HCT116 (cell line): Measurements from ENCODE around the gene RABEPK. TPM values are rescaled to one million over a fixed set of nuclear protein-coding genes. Genes with fewer than 3 reads are reported as not detected.

Experiments
- ATAC-seq: fragments of 200-7000 bp; cut with Tn5 transposase; 2 replicates; pipeline ENCODE4 v1.9.1; 2020; ENCODE audit warnings: mild to moderate bottlenecking, moderate library complexity
- BruUV-seq: library from RNA; stranded (reverse); fragments of 400-500 nt; replicated peaks from 2 replicates; lab custom pipeline; 2021; lab: Mats Ljungman, UMichigan
- CTCF ChIA-PET: fragments of 300-600 bp; sonication (Branson Sonifier 250); formaldehyde crosslinking; loops from one replicate; lab custom pipeline; 2021; ENCODE audit warnings: antibody characterized with exemption; lab: Charles Lee
- POLR2A ChIA-PET: fragments of 300-600, 350-600 bp; sonication (Branson Sonifier 250); formaldehyde crosslinking; loops from one replicate; lab custom pipeline; 2021; ENCODE audit warnings: antibody characterized with exemption; lab: Charles Lee
- RAD21 ChIA-PET, 2 experiments: fragments of 300-600 bp; sonication (Branson Sonifier 250); formaldehyde crosslinking; loops; one replicate each; lab custom pipeline; 2023; ENCODE audit warnings: low total read pairs in 2 of 2; ENCODE audit not compliant: uncharacterized antibody in 2 of 2, unreplicated experiment in 2 of 2, low non-redundant PET in 1 of 2; lab: Charles Lee
- DNase-seq: peaks from one replicate; pipeline ENCODE4 v3.0.0-alpha.2; 2010; ENCODE audit warnings: low read depth, low spot score
- H2AFZ ChIP-seq: fragments of 200-600 bp; shearing (Covaris generic), sonication (generic); 2 replicates; pipeline ENCODE4 v1.6.1; 2017; ENCODE audit warnings: low read depth, mixed run types, mixed read lengths, antibody characterized with exemption, low read length; ENCODE audit not compliant: poor library complexity, severe bottlenecking
- H3K27ac ChIP-seq: 2 replicates; pipeline ENCODE4 v1.5.1; 2012; ENCODE audit warnings: low read depth, low read length
- H3K27me3 ChIP-seq: fragments of 200-600 bp; sonication (generic); 2 replicates; pipeline ENCODE4 v1.6.1; 2016; ENCODE audit warnings: mixed run types, low read length, mixed read lengths; ENCODE audit not compliant: insufficient read depth
- H3K36me3 ChIP-seq, 2 experiments: fragments of 200-500 bp in 1 of 2; fragments of 200-600 bp in 1 of 2; sonication (Bioruptor generic) in 1 of 2; sonication (generic) in 1 of 2; 2 replicates each; pipeline versions ENCODE4 v1.5.1 to v1.6.1; 2014 to 2016; ENCODE audit warnings: low read length in 2 of 2, inconsistent platforms in 1 of 2, mixed read lengths in 1 of 2, mixed run types in 1 of 2; ENCODE audit not compliant: insufficient read depth in 2 of 2, control insufficient read depth in 1 of 2
- H3K4me1 ChIP-seq, 2 experiments: fragments of 200-600 bp in 1 of 2; sonication (generic) in 1 of 2; 2 replicates each; pipeline versions ENCODE4 v1.5.1 to v1.6.1; 2012 to 2017; ENCODE audit warnings: low read length in 2 of 2, inconsistent platforms in 1 of 2, mild to moderate bottlenecking in 1 of 2, mixed read lengths in 1 of 2, mixed run types in 1 of 2, moderate library complexity in 1 of 2; ENCODE audit not compliant: insufficient read depth in 2 of 2, control insufficient read depth in 1 of 2
- H3K4me2 ChIP-seq: fragments of 200-600 bp; sonication (generic); 2 replicates; pipeline ENCODE4 v1.6.1; 2017; ENCODE audit warnings: mixed run types, low read length, mixed read lengths
- H3K4me3 ChIP-seq, 2 experiments: fragments of 200-600 bp in 1 of 2; sonication (generic) in 1 of 2; replicated peaks in 1 of 2; 2 replicates each; pipeline ENCODE4 v1.5.1; 2011 to 2016; ENCODE audit warnings: low read length in 2 of 2, control low read depth in 1 of 2, low read depth in 1 of 2, mild to moderate bottlenecking in 1 of 2, mixed read lengths in 1 of 2, mixed run types in 1 of 2
- H3K79me2 ChIP-seq: fragments of 200-600 bp; sonication (generic); 2 replicates; pipeline ENCODE4 v1.6.1; 2017; ENCODE audit warnings: mild to moderate bottlenecking, mixed run types, low read length, moderate library complexity, mixed read lengths; ENCODE audit not compliant: insufficient read depth
- H3K9ac ChIP-seq: fragments of 200-600 bp; sonication (generic); 2 replicates; pipeline ENCODE4 v1.6.1; 2016; ENCODE audit warnings: low read length, mixed read lengths
- H3K9me2 ChIP-seq: fragments of 200-600 bp; sonication (generic), shearing (Covaris generic); 2 replicates; pipeline ENCODE4 v1.6.1; 2017; ENCODE audit warnings: mixed run types, mild to moderate bottlenecking, moderate library complexity; ENCODE audit not compliant: insufficient read depth
- H3K9me3 ChIP-seq, 2 experiments: fragments of 200-500 bp in 1 of 2; fragments of 200-600 bp in 1 of 2; sonication (Bioruptor generic) in 1 of 2; sonication (generic) in 1 of 2; 2 replicates each; pipeline ENCODE4 v1.6.1; 2014 to 2017; ENCODE audit warnings: low read length in 2 of 2, mixed read lengths in 2 of 2, inconsistent platforms in 1 of 2, low read depth in 1 of 2, mild to moderate bottlenecking in 1 of 2, mixed run types in 1 of 2, moderate library complexity in 1 of 2; ENCODE audit not compliant: control insufficient read depth in 1 of 2, insufficient read depth in 1 of 2
- H4K20me1 ChIP-seq: fragments of 200-600 bp; sonication (generic), shearing (Covaris generic); 2 replicates; pipeline ENCODE4 v1.6.1; 2017; ENCODE audit warnings: mixed run types, mild to moderate bottlenecking, moderate library complexity; ENCODE audit not compliant: insufficient read depth
- REST ChIP-seq: IDR thresholded peaks from 2 replicates; pipeline ENCODE4 v1.6.1; 2012; ENCODE audit warnings: low read depth
- TCF7L2 ChIP-seq: IDR thresholded peaks from 2 replicates; pipeline ENCODE4 v1.7.0; 2011; ENCODE audit warnings: borderline replicate concordance, inconsistent platforms; ENCODE audit not compliant: insufficient read depth, insufficient read length; ENCODE audit errors: extremely low read depth
- ZFX ChIP-seq: fragments of 450-650 bp; IDR thresholded peaks from 2 replicates; pipeline ENCODE4 v1.6.1; 2017
- intact Hi-C: fragments of 100-400 bp; cut with micrococcal nuclease; formaldehyde crosslinking; loops from 2 replicates; pipeline ENCODE4 v1.10.0; 2022
- total RNA-seq: library from RNA; stranded (reverse); gene quantifications from one replicate; pipeline ENCODE4 v1.2.1, GENCODE V29; 2021; ENCODE audit not compliant: unreplicated experiment

The RABEPK gene
- total RNA-seq, 1 experiment from 2014 or later, result 48.3 TPM

GRCh38 chr9:125277411-125277810, 77.1 kb downstream of the RABEPK start (continued):
- TF ChIP-seq REST (no peak), ZFX (no peak)

- Histone ChIP-seq H3K4me2 (no peak overlapping the region), H3K36me3 (no peaks in the 10 kb centered on the region), H3K79me2 (peaks cover 95% of the 10 kb centered on the region), H3K27me3 (no peaks in the 10 kb centered on the region), H4K20me1 (peaks cover 3% of the 10 kb centered on the region; the same call in 1 of the 2 replicates), H3K4me1 (peaks cover 2 to 11% of the 10 kb centered on the region in 2 experiments), H3K4me3 (no peak overlapping the region)
- CTCF ChIA-PET, result no interaction called here
- intact Hi-C loops, result no loop called here
- POLR2A ChIA-PET, result no interaction called here
- no peak for TF ChIP-seq TCF7L2
- TF ChIP-seq, all 23 proteins: peak for 0
- no peak overlapping the region for H3K9ac ChIP-seq
- DNase-seq (no peak), ATAC-seq (no peak)
- no TSS peak for BruUV-seq
- H3K27ac ChIP-seq, result no peak overlapping the region
- H3K9me2 ChIP-seq, result no peaks in the 10 kb centered on the region
- RAD21 ChIA-PET, result no interaction called here
- no peaks in the 10 kb centered on the region for H3K9me3 ChIP-seq
- H2AFZ ChIP-seq, result no peak overlapping the region
These were observed 80.6 kb downstream of the RABEPK start for GRCh38 chr9:125280945-125281344.

Other genes with a start within 250 kb of the RABEPK start
- gene SCAI, start 57.0 kb upstream of the RABEPK start, total RNA-seq, result 14.0 TPM
- 35.4 TPM for gene PPP6C, start 10.7 kb upstream of the RABEPK start, total RNA-seq
- 438 TPM for gene HSPA5, start 40.8 kb downstream of the RABEPK start, total RNA-seq
- 53.1 TPM for gene GAPVD1, start 61.3 kb downstream of the RABEPK start, total RNA-seq